A549 (cell line): Measurements from ENCODE around the gene TMEM135. TPM values are rescaled to one million over a fixed set of nuclear protein-coding genes. Genes with fewer than 3 reads are reported as not detected.

Source experiments
- ATAC-seq, 2 experiments: fragments of 200-7000 bp in 1 of 2; fragments of >200 bp in 1 of 2; cut with Nextera tagmentation in 1 of 2; cut with Tn5 transposase in 1 of 2; 3 replicates each; pipeline versions ENCODE4 v1.8.0 to v1.9.1; 2018 to 2020; ENCODE audit warnings: mild to moderate bottlenecking in 1 of 2, moderate library complexity in 1 of 2
- CTCF ChIA-PET: fragments of 300-600 bp; sonication (Branson Sonifier 250); formaldehyde crosslinking; extraction: SDS; loops from one replicate; lab custom pipeline; 2021; ENCODE audit warnings: antibody characterized with exemption, inconsistent platforms; lab: Yijun Ruan, JAX
- POLR2A ChIA-PET: fragments of 350-600 bp; formaldehyde crosslinking; extraction: SDS; loops from one replicate; lab custom pipeline; 2021; ENCODE audit warnings: antibody characterized with exemption, inconsistent platforms; lab: Yijun Ruan, JAX
- DNase-seq, 2 experiments: peaks; one replicate each; pipeline versions ENCODE4 v3.0.0 to v3.0.0-alpha.2; 2011 to 2016; ENCODE audit warnings: low read depth in 1 of 2, low spot score in 1 of 2
- FAIRE-seq: peaks from 2 replicates; lab custom pipeline; 2011; peaks lifted over from hg19 to GRCh38; lab: Jason Lieb, UNC
- H3K27ac ChIP-seq, 2 experiments: fragments of >200 bp; sonication (Bioruptor Twin); formaldehyde crosslinking; 3 replicates each; pipeline ENCODE4 v1.5.1; 2016 to 2017
- H3K4me1 ChIP-seq: fragments of >200 bp; sonication (Bioruptor Twin); formaldehyde crosslinking; 3 replicates; pipeline ENCODE4 v1.6.1; 2016
- H3K4me2 ChIP-seq: fragments of >200 bp; sonication (Bioruptor Twin); formaldehyde crosslinking; 3 replicates; pipeline ENCODE4 v1.6.1; 2016
- H3K4me3 ChIP-seq: fragments of >200 bp; sonication (Bioruptor Twin); formaldehyde crosslinking; 3 replicates; pipeline ENCODE4 v1.5.1; 2016
- H3K9me3 ChIP-seq: fragments of >200 bp; sonication (Bioruptor Twin); formaldehyde crosslinking; 3 replicates; pipeline ENCODE4 v1.6.1; 2016
- CBX8 ChIP-seq: fragments of 200-600 bp; sonication (generic); IDR thresholded peaks from 2 replicates; pipeline ENCODE4 v1.6.1; 2016
- CEBPB ChIP-seq, 2 experiments: fragments of >200 bp in 1 of 2; sonication (Bioruptor Twin) in 1 of 2; formaldehyde crosslinking in 1 of 2; IDR thresholded peaks; 2 replicates each; pipeline ENCODE4 v1.6.1; 2012 to 2016
- CHD4 ChIP-seq: fragments of 200-600 bp; sonication (generic); IDR thresholded peaks from 2 replicates; pipeline ENCODE4 v1.6.1; 2016; ENCODE audit warnings: antibody characterized with exemption, mild to moderate bottlenecking, borderline replicate concordance
- FOSL2 ChIP-seq, 2 experiments: fragments of 450-650 bp in 1 of 2; fragments of >200 bp in 1 of 2; sonication (Bioruptor Twin) in 1 of 2; formaldehyde crosslinking; IDR thresholded peaks; 2 replicates each; pipeline versions ENCODE4 v1.5.0 to v1.6.1; 2016 to 2020; ENCODE audit warnings: mild to moderate bottlenecking in 1 of 2, moderate library complexity in 1 of 2
- MAZ ChIP-seq: fragments of 150-350 bp; IDR thresholded peaks from 2 replicates; pipeline ENCODE4 v1.6.1; 2014; ENCODE audit warnings: antibody characterized with exemption, low read depth, low read length, borderline replicate concordance
- MYC ChIP-seq: IDR thresholded peaks from 2 replicates; pipeline ENCODE4 v1.6.1; 2012; ENCODE audit warnings: mild to moderate bottlenecking, inconsistent platforms, low read length, improper control_type of control experiment, borderline replicate concordance
- POLR2A ChIP-seq: IDR thresholded peaks from 2 replicates; pipeline ENCODE4 v1.6.1; 2012; ENCODE audit warnings: mild to moderate bottlenecking, low read length
- SMC3 ChIP-seq: fragments of >200 bp; sonication (Bioruptor Twin); formaldehyde crosslinking; IDR thresholded peaks from 3 replicates; pipeline ENCODE4 v1.6.1; 2018; ENCODE audit warnings: inconsistent platforms
- TFCP2L1 ChIP-seq: fragments of 250-450 bp; sonication (Bioruptor Pico); IDR thresholded peaks from 2 replicates; pipeline ENCODE4 v1.5.0; 2021; ENCODE audit warnings: mild to moderate bottlenecking
- TP53 ChIP-seq: fragments of 250-450 bp; sonication (Bioruptor Pico); IDR thresholded peaks from 2 replicates; pipeline ENCODE4 v1.5.0; 2021; ENCODE audit warnings: mild to moderate bottlenecking, moderate library complexity
- ZC3H11A ChIP-seq: fragments of 450-650 bp; IDR thresholded peaks from 2 replicates; pipeline ENCODE4 v1.6.1; 2014; ENCODE audit warnings: antibody characterized with exemption, mild to moderate bottlenecking
- WGBS: methylation state at CpG from one replicate; pipeline ENCODE4 v1.1.6; 2017; ENCODE audit errors: missing lambda C conversion rate; 5-methylcytosine and 5-hydroxymethylcytosine counted together
- polyA plus RNA-seq, 4 experiments: library from polyadenylated mRNA; depleted of rRNA in 3 of 4; stranded (reverse); fragments of >200 nt; fragmentation: RNase III in 1 of 4; extraction: RNeasy Plus Mini Kit Qiagen cat#74134 plus additional on column Dnase treatment in 1 of 4; gene quantifications; 2 replicates in 3 of 4; 3 replicates in 1 of 4; pipeline ENCODE4 v1.2.3, GENCODE V29; 2011 to 2017
- TF ChIP-seq, protein P1 (sequence below): fragments of 150-350 bp; IDR thresholded peaks from 2 replicates; pipeline ENCODE4 v1.6.1; 2014; ENCODE audit warnings: low read depth, mild to moderate bottlenecking, low read length
- TF ChIP-seq, protein P2 (sequence below): IDR thresholded peaks from 2 replicates; pipeline ENCODE4 v1.6.1; 2012
- TF ChIP-seq, protein P3 (sequence below): fragments of 450-650 bp; IDR thresholded peaks from 2 replicates; pipeline ENCODE4 v1.6.1; 2014; ENCODE audit warnings: antibody characterized with exemption
- TF ChIP-seq, protein P4 (sequence below): fragments of >200 bp; sonication (Bioruptor Twin); formaldehyde crosslinking; IDR thresholded peaks from 3 replicates; pipeline ENCODE4 v1.6.1; 2016
- TF ChIP-seq, protein P5 (sequence below): IDR thresholded peaks from 2 replicates; pipeline ENCODE4 v1.6.1; 2012
- TF ChIP-seq, protein P6 (sequence below): IDR thresholded peaks from 2 replicates; pipeline ENCODE4 v1.6.1; 2012; ENCODE audit warnings: low read depth, borderline replicate concordance
- TF ChIP-seq, protein P7 (sequence below): fragments of 200-600 bp; sonication (generic); IDR thresholded peaks from 2 replicates; pipeline ENCODE4 v1.6.1; 2016; ENCODE audit warnings: antibody characterized with exemption, mild to moderate bottlenecking, moderate library complexity

The TMEM135 gene
- polyA plus RNA-seq, 2 of the 4 experiments (the other 2 are of a cell fraction), result 18.4 to 18.5 TPM

DNA sequence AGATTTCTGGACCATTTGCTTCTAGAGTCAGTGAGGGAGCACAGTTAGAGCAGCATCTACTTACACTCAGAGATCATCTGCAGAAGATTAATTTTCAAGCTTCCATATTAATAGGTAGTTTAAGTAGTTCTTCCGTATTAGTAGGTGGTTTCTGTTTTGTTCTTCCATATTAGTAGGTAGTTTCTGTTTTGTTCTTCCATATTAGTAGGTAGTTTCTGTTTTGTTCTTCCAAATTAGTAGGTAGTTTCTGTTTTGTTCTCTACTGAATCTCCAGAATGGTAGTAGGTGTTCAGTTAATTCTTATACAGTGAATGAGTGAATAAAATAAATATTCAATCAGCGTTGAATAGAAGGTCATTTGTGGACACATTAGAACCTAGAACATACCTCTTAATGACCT lies 175.7 kb downstream of the TMEM135 start:
- Histone ChIP-seq H3K4me2 (no peak overlapping the region), H3K4me1 (no peaks in the 10 kb centered on the region), H3K4me3 (no peak overlapping the region), H3K27ac (no peak overlapping the region), H3K9me3 (no peaks in the 10 kb centered on the region)
- ATAC-seq (no peak), DNase-seq (no peak), FAIRE-seq (peak; percentile 65)
- CTCF ChIA-PET, result no interaction called here
- WGBS, result 86% methylated on average over 2 of the region's 2 CpGs
- TF ChIP-seq TP53 (CRISPR knock-in tag), result no peak
- POLR2A ChIA-PET, result no interaction called here

DNA sequence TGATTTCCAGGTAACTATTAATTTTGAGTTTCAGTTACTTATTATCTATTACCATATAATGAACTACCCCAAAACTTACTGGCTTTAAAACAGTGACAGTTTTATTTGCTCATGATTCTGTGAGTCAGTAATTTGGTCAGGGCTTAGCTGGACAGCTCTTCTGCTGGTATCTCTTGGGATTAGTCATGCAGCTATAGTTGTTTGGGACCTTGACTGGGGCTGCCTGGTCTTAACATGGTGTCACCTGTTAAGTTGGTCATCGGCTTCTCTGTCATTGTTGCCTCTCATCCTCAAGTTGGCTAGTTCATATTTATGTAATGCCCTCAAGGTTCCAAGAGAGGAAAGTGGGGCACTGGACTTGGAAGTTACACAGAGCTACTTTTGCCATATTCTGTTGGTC lies 177.5 kb downstream of the TMEM135 start:
- H3K4me3 ChIP-seq, result no peak overlapping the region
- WGBS, result 25% methylated on average over 1 of the region's 1 CpG
- TF ChIP-seq, protein P1, sequence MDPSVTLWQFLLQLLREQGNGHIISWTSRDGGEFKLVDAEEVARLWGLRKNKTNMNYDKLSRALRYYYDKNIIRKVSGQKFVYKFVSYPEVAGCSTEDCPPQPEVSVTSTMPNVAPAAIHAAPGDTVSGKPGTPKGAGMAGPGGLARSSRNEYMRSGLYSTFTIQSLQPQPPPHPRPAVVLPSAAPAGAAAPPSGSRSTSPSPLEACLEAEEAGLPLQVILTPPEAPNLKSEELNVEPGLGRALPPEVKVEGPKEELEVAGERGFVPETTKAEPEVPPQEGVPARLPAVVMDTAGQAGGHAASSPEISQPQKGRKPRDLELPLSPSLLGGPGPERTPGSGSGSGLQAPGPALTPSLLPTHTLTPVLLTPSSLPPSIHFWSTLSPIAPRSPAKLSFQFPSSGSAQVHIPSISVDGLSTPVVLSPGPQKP, result no peak
- TF ChIP-seq ZC3H11A (no peak), CEBPB (IDR thresholded peaks at IDR 0.05) (no peak), FOSL2 (IDR thresholded peaks at IDR 0.05) (no peak), FOSL2 (CRISPR knock-in tag; IDR thresholded peaks at IDR 0.05) (no peak), CHD4 (no peak), CBX8 (no peak), MYC (no peak), TFCP2L1 (CRISPR knock-in tag) (no peak), SMC3 (no peak), MAZ (no peak), POLR2A (no peak)
- TF ChIP-seq, protein P2, sequence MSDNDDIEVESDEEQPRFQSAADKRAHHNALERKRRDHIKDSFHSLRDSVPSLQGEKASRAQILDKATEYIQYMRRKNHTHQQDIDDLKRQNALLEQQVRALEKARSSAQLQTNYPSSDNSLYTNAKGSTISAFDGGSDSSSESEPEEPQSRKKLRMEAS, result no peak
- TF ChIP-seq, protein P3, sequence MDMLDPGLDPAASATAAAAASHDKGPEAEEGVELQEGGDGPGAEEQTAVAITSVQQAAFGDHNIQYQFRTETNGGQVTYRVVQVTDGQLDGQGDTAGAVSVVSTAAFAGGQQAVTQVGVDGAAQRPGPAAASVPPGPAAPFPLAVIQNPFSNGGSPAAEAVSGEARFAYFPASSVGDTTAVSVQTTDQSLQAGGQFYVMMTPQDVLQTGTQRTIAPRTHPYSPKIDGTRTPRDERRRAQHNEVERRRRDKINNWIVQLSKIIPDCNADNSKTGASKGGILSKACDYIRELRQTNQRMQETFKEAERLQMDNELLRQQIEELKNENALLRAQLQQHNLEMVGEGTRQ, result no peak
- TF ChIP-seq, protein P4, sequence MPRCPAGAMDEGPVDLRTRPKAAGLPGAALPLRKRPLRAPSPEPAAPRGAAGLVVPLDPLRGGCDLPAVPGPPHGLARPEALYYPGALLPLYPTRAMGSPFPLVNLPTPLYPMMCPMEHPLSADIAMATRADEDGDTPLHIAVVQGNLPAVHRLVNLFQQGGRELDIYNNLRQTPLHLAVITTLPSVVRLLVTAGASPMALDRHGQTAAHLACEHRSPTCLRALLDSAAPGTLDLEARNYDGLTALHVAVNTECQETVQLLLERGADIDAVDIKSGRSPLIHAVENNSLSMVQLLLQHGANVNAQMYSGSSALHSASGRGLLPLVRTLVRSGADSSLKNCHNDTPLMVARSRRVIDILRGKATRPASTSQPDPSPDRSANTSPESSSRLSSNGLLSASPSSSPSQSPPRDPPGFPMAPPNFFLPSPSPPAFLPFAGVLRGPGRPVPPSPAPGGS, result no peak
- TF ChIP-seq, protein P5, sequence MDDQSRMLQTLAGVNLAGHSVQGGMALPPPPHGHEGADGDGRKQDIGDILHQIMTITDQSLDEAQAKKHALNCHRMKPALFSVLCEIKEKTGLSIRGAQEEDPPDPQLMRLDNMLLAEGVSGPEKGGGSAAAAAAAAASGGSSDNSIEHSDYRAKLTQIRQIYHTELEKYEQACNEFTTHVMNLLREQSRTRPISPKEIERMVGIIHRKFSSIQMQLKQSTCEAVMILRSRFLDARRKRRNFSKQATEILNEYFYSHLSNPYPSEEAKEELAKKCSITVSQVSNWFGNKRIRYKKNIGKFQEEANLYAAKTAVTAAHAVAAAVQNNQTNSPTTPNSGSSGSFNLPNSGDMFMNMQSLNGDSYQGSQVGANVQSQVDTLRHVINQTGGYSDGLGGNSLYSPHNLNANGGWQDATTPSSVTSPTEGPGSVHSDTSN, result no peak
- TF ChIP-seq, protein P6, sequence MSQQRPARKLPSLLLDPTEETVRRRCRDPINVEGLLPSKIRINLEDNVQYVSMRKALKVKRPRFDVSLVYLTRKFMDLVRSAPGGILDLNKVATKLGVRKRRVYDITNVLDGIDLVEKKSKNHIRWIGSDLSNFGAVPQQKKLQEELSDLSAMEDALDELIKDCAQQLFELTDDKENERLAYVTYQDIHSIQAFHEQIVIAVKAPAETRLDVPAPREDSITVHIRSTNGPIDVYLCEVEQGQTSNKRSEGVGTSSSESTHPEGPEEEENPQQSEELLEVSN, result no peak
- TF ChIP-seq, protein P7, sequence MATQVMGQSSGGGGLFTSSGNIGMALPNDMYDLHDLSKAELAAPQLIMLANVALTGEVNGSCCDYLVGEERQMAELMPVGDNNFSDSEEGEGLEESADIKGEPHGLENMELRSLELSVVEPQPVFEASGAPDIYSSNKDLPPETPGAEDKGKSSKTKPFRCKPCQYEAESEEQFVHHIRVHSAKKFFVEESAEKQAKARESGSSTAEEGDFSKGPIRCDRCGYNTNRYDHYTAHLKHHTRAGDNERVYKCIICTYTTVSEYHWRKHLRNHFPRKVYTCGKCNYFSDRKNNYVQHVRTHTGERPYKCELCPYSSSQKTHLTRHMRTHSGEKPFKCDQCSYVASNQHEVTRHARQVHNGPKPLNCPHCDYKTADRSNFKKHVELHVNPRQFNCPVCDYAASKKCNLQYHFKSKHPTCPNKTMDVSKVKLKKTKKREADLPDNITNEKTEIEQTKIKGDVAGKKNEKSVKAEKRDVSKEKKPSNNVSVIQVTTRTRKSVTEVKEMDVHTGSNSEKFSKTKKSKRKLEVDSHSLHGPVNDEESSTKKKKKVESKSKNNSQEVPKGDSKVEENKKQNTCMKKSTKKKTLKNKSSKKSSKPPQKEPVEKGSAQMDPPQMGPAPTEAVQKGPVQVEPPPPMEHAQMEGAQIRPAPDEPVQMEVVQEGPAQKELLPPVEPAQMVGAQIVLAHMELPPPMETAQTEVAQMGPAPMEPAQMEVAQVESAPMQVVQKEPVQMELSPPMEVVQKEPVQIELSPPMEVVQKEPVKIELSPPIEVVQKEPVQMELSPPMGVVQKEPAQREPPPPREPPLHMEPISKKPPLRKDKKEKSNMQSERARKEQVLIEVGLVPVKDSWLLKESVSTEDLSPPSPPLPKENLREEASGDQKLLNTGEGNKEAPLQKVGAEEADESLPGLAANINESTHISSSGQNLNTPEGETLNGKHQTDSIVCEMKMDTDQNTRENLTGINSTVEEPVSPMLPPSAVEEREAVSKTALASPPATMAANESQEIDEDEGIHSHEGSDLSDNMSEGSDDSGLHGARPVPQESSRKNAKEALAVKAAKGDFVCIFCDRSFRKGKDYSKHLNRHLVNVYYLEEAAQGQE, result no peak
- H3K4me1 ChIP-seq, result no peaks in the 10 kb centered on the region
- FAIRE-seq, result no peak
- no peak for ATAC-seq
- no peak overlapping the region for H3K4me2 ChIP-seq
- H3K9me3 ChIP-seq, result no peaks in the 10 kb centered on the region
- no peak for DNase-seq
- H3K27ac ChIP-seq, result no peak overlapping the region
- POLR2A ChIA-PET, result no interaction called here
- CTCF ChIA-PET, result no interaction called here
